NCI-H1436 (cell line): Measurements from ENCODE around the gene ZNF678.

ENCODE experiments used
- DNase-seq: peaks from one replicate; lab custom pipeline; 2025; lab: John Stamatoyannopoulos, UW

ZNF678 gene

DNA sequence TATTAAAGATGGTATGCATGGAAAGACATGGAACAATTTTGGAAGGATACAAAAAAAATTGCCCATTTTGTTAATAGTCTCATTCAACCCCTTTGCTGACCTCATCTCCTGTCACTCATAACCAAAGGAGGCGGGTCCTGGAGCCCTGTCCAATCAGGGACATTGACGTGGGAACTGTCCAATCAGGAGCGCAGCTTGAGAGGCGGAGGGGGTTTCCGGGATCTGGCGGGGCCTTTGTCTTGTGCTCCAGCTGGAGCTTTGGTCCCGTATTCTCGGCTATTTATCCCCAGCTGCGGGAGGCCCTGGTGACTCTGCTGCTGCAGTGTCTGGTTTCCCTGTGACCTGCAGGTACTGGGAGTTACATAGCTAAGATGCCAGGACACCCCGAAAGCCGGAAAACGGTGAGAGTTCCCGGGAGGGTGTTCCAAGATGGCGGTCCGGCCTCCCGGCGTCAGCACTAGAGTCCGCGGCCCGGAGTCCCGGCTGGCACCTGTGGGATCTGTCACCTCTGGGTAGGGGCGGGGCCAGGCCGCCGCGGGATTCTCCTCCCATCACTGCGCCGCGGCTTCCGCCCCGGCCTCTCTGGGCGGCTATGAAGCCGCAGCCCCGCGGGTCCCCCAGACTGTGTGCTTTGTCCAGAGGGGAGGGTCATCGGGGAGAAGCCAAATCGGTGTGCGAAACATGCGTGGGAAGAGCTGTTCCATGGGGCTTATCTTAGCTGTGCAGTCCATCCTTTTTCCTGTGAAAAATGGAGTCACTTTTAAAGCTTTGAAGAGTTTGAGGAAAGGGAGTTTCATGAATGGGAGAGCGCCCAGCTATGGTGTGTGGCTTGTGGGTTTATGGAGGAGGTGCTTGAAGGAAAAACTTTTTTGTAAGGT is at the start of gene ZNF678:
TSS of gene ZNF678 (plus strand) at position 233 of the 878 bp plus-strand sequence. CDS start 87,436 bp downstream, outside the sequence.
- DNase-seq, result peak; percentile 97

DNA sequence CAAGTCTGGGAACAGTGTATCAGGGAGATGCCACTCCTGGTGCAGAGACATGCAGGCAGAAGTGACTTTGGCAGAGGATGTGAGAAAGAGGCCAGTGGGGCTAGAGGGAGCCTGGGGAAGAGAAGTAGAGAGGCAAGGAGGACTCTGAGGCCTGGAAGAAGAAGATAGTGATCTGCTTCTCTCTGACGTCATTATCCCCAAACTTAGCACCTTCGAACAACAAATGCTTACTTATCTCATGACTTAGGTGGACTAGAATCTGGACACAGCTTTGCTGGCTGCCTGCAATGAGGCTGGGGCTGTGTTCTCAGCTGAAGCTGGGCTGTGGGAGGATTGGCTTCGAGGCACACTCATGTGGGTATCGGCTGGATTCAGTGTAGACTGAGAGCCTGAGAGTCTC is 44.5 kb upstream of the ZNF678 start:
- DNase-seq, result no peak

- no peak for DNase-seq
Measured at GRCh38 chr1:227521782-227522181, 41.6 kb upstream of the ZNF678 start.

GRCh38 chr1:227526524-227526923 is 36.8 kb upstream of the ZNF678 start:
- no peak for DNase-seq

DNA sequence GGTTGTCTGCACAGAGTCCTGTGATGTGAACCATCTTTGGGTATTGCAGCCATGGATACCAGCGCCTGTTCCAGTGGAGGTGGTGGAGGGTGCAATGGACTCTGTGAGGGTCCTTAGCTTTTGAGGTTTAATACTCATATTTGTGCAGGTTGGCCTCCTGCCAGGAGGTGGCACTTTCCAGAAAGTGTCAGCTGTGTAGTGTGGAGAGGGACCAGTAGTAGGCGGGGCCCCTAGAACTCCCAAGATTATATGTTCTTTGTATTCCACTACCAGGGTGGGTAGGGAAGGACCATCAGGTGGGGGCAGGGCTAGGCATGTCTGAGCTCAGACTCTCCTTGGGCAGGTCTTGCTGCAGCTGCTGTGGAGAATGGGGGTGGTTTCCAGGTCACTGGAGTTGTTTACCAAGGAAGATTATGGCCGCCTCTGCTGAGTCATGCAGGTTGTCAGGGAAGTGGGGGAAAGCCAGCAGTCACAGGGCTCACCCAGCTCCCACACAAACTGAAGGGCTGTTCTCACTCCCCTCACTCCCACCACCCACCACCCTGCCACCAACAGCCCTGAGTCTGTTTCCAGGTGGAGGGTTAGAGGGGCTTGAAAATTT is 31.2 kb upstream of the ZNF678 start:
- no peak for DNase-seq

- DNase-seq, result no peak
Measured at GRCh38 chr1:227540170-227541098, 22.9 kb upstream of the ZNF678 start.

- no peak for DNase-seq
Measured at GRCh38 chr1:227541129-227541528, 22.2 kb upstream of the ZNF678 start.

- no peak for DNase-seq
Measured at GRCh38 chr1:227541796-227542152, 21.6 kb upstream of the ZNF678 start.

DNA sequence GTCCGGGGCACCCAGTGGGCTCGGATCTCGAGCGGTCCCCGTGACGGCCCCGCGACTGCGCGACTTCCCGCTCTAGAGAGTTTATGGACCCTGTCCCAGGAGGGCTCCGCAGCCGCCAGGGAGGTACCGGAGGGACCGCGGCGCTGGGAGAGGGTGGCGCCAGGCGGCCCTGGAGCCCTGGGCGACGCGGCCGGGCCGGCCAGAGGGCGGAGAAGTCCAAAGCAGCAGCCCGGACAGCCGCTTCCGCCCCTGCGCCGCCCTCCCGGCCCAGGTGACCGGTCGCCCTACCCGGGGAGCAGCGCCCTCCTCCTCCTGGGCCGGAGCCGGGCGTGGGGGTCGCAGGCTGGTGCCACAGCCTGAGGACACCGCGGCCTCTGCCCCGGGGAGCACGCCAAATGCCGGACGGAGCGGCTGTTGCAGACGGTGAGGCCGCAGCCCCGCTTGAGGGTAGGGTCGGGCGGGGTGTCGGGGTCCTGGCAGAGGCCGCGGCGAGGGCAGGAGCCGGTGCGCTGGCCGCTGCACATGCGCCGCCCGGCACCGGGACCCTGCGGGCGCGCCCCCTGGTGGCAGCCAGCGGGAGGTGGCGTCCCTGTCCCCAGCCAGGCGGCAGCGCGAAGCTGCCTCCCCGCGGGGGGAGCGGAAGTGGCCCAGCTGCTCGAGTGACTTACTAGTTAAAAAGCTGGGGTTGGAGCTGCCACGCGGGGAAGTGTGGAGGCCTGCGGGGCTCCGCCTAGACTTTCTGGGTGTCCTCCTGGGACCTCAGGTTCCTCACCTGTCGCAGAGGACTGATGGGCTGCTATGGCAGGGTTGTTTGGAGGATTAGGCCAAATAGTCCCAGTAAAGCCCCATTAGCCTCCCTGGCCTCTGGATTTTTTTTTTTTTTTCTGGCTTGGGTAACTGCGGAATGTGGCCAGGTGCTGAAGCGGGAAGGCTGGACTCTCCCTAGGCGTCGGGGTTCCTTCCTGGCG is 20.9 kb upstream of the ZNF678 start:
- DNase-seq, result peak; percentile 86

DNA sequence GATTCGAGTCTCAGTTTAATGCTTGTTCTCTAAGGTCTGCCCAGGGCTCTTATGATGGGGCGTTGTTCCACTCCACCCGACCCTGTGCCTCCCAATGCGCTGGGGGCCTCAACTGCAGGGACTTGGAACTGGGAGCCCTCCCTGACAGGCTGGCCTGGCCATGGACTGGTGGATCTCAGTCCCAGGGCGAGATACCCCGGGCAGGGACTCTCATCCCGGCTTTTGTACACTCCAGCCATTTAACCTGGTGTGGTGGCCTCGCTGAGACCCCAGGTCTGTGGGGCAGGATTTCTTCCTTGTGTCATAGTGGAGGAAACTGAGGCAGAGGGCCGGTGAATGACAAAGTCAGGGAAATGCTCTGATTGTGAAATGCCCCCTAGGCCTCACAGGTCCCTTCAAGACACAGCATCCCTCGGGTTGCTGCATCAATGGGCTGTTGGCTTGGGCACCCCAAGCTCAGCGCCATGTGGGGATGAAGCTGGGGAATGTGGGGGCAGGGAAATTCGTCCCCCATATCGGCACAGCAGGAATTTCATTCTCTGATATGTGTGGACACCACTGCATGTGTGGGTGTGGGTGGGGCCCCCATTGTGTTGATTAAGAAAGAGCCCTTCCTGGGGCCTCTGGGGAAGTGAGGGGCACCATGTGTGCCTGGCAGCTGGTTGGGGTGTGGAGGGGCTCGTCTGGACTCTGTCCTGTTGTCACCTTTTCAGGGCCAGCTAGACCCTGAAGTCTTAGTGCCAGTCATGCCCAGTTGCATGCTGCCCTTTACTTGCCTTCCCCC is 19.9 kb upstream of the ZNF678 start:
- no peak for DNase-seq

GRCh38 chr1:227544067-227545050 is 19.0 kb upstream of the ZNF678 start:
- DNase-seq, result no peak

DNA sequence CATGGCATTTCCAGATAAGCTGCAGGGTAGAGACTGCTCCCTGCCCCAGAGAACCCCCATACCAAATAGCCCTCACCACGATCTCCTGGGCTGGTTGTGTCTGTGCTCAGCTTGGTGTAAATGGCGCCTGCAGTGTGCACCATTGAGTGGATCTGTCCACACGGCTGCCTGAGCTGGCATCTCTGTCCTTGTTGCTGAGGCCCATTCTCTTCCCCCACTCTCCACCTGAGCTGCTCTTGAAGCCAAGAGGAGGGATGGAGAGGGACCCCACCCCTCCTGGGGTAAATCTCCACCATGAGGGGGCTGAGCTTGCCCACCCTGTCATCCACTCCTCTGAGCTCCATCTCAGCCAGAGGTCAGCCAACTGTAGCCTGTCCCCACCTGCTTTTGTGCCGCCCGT is 18.0 kb upstream of the ZNF678 start:
- no peak for DNase-seq

DNA sequence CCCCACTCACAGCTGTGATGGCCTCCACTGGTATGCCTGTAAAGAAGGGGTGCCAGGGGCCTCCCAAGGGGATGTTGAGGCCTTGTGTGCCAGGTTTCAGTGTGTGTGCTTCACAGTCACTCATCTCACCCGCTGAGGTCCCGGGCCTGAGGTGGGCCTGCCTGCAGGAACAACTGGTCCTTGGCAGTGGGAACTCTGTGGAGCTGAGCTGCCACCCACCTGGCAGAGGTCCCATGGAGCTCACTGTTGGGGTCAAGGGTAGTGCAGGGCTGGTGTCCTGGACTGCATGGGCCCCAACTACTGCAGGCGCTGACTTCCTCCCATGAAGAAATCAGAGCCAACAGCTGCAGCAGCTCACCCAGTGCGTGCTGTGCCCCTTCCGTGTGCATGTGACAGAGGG is 17.3 kb upstream of the ZNF678 start:
- no peak for DNase-seq

- DNase-seq, result no peak
Measured at GRCh38 chr1:227546598-227547309, 16.6 kb upstream of the ZNF678 start.

GRCh38 chr1:227547310-227548118 is 15.8 kb upstream of the ZNF678 start:
- no peak for DNase-seq

GRCh38 chr1:227548119-227548397 is 15.3 kb upstream of the ZNF678 start:
- DNase-seq, result no peak

GRCh38 chr1:227548448-227548847 is 14.9 kb upstream of the ZNF678 start:
- DNase-seq, result no peak

DNA sequence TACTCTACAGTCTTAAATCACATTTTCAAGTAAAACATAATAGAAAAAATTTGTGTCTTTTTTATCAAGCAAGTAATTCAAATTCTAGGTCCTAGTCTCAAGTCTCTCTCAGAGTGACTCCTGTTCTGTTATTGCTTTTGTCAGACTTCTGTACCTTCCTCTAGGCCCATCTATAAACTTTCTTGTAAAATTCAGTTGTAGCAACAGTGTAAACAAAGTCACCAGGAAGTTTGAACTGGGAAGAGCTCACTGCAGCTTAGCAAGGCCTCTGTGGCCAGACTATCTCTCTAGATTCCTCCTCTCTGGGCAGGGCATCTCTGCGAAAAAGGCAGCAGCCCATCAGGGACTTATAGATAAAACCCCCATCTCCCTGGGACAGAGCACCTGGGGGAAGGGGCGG is 13.5 kb upstream of the ZNF678 start:
- no peak for DNase-seq
